Stimulated activated CD4-positive, alpha-beta T cell treated with anti-CD3 and anti-CD28 coated beads, TNF-alpha, amount 100 ng/mL, for 48 hours (primary cell): ENCODE measurements around the gene CBLN3.
A peak's percentile ranks its signal among the peaks of the same experiment; 100 is the strongest.
"Not testable (repeated sequence)": the region's sequence is repeated elsewhere in the genome, so short reads cannot be mapped to it uniquely, and the experiment has no call there.

Experiments
- DNase-seq, 3 donors: peaks; one replicate each; pipeline ENCODE4 v3.0.0-alpha.2; 2020; ENCODE audit warnings: low read depth in 3 of 3

Gene CBLN3

GRCh38 chr14:24403294-24403998, 26.0 kb downstream of the CBLN3 start:
- DNase-seq: no peak

- DNase-seq: no peak
Observed at GRCh38 chr14:24401810-24402702, 27.4 kb downstream of the CBLN3 start.

GRCh38 chr14:24399999-24400718, 29.3 kb downstream of the CBLN3 start:
- no peak for DNase-seq

GRCh38 chr14:24399447-24399822, 30.0 kb downstream of the CBLN3 start:
- no peak for DNase-seq

- DNase-seq: peak in 1 of 3 donors; percentile 18
Observed at GRCh38 chr14:24398653-24399446, 30.6 kb downstream of the CBLN3 start, which contains the start of gene NYNRIN. TSS of gene NYNRIN (plus strand) at chr14:24399003. CDS start at chr14:24399247, 244 bp downstream.

- DNase-seq: no peak
Observed at GRCh38 chr14:24398293-24398652, 31.2 kb downstream of the CBLN3 start.

GRCh38 chr14:24397639-24398292, 31.7 kb downstream of the CBLN3 start:
- DNase-seq: no peak

- no peak for DNase-seq
Observed at GRCh38 chr14:24395609-24396582, 33.6 kb downstream of the CBLN3 start.

- no peak for DNase-seq
Observed at GRCh38 chr14:24394275-24394674, 35.2 kb downstream of the CBLN3 start.

GRCh38 chr14:24392325-24393091, 37.0 kb downstream of the CBLN3 start:
- DNase-seq: no peak

GRCh38 chr14:24390701-24391468, 38.6 kb downstream of the CBLN3 start:
- no peak for DNase-seq

- DNase-seq: no peak
Observed at GRCh38 chr14:24389226-24389848, 40.1 kb downstream of the CBLN3 start.

- DNase-seq: no peak
Observed at GRCh38 chr14:24388474-24389179, 40.8 kb downstream of the CBLN3 start.

GRCh38 chr14:24387579-24387978, 41.9 kb downstream of the CBLN3 start:
- DNase-seq: not testable (repeated sequence)

GRCh38 chr14:24387009-24387345, 42.5 kb downstream of the CBLN3 start:
- no peak for DNase-seq

GRCh38 chr14:24385524-24385923, 43.9 kb downstream of the CBLN3 start:
- no peak for DNase-seq

GRCh38 chr14:24384169-24384568, 45.3 kb downstream of the CBLN3 start:
- no peak for DNase-seq
